HL-60 (cell line): ENCODE measurements around the gene HPDL.

Experiments
- CTCF ChIP-seq: IDR thresholded peaks from one replicate; pipeline ENCODE4 v1.5.1; 2011; ENCODE audit warnings: low read length, control low read depth, inconsistent platforms; ENCODE audit not compliant: insufficient read depth
- GABPA ChIP-seq: IDR thresholded peaks from 2 replicates; pipeline ENCODE4 v1.6.1; 2012; ENCODE audit warnings: low read depth
- POLR2AphosphoS5 ChIP-seq: IDR thresholded peaks from 2 replicates; pipeline ENCODE4 v1.6.1; 2012; ENCODE audit warnings: low read depth
- SPI1 ChIP-seq: IDR thresholded peaks from 2 replicates; pipeline ENCODE4 v1.6.1; 2012; ENCODE audit warnings: low read depth, mild to moderate bottlenecking, borderline replicate concordance

DNA sequence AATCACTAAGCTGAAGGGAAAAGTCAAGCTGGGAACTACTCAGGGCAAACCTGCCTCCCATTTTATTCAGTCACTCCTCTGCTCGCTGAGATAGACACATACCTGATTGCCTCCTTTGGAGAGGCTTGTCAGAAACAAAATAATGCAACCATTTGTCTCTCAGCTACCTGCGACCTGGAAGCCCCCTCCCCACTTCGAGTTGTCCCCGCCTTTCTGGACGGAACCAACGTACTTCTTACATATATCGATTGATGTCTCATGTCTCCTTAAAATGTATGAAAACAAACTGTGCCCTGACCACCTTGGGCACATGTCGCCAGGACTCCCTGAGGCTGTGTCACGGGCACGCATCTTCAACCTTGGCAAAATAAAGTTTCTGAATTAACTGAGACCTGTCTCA is 21.5 kb upstream of the HPDL start:
- no peak for TF ChIP-seq CTCF
- TF ChIP-seq SPI1, result no peak
- TF ChIP-seq GABPA, result no peak
- no peak for TF ChIP-seq POLR2AphosphoS5
